Stimulated activated CD4-positive, alpha-beta T cell treated with anti-CD3 and anti-CD28 coated beads, Interleukin-12 subunit alpha, Interleukin-12 subunit beta, amount 100 ng/mL, for 48 hours (primary cell): Measurements from ENCODE around the gene SDHA.
A peak's percentile ranks its signal among the peaks of the same experiment; 100 is the strongest.

Experiments
- DNase-seq, 3 donors: peaks; one replicate each; pipeline ENCODE4 v3.0.0-alpha.2; 2020; ENCODE audit warnings: low read depth in 2 of 3, low spot score in 1 of 3

SDHA gene

GRCh38 chr5:185095-186070, 32.7 kb upstream of the SDHA start:
- DNase-seq = no peak

GRCh38 chr5:186091-187041, 31.8 kb upstream of the SDHA start:
- no peak for DNase-seq

GRCh38 chr5:187042-187431, 31.1 kb upstream of the SDHA start:
- no peak for DNase-seq

- DNase-seq = no peak
Measured at GRCh38 chr5:187617-188451, 30.3 kb upstream of the SDHA start.

- peak; percentile 82 to 92 (median 83) for DNase-seq
Measured at GRCh38 chr5:188488-189481, 29.3 kb upstream of the SDHA start.

GRCh38 chr5:189486-189885, 28.6 kb upstream of the SDHA start:
- DNase-seq = no peak

GRCh38 chr5:189976-190365, 28.1 kb upstream of the SDHA start:
- DNase-seq = no peak

GRCh38 chr5:190366-191035, 27.6 kb upstream of the SDHA start:
- no peak for DNase-seq

GRCh38 chr5:191036-191948, 26.8 kb upstream of the SDHA start, which contains the start of gene LRRC14B:
Gene LRRC14B, plus strand, starts transcription at chr5:191495. Its CDS starts 44 bp downstream, at chr5:191539.
- DNase-seq = no peak

GRCh38 chr5:191949-192690, 26.0 kb upstream of the SDHA start:
- no peak for DNase-seq

- no peak for DNase-seq
Measured at GRCh38 chr5:192691-192969, 25.5 kb upstream of the SDHA start.

- no peak for DNase-seq
Measured at GRCh38 chr5:192970-193831, 24.9 kb upstream of the SDHA start.

GRCh38 chr5:194102-194501, 24.0 kb upstream of the SDHA start:
- DNase-seq = no peak

- DNase-seq = no peak
Measured at GRCh38 chr5:194603-195209, 23.4 kb upstream of the SDHA start.

GRCh38 chr5:195401-196160, 22.5 kb upstream of the SDHA start:
- no peak for DNase-seq
